H1 (cell line): ENCODE data around the gene HAPLN3. TPM values are rescaled to one million over a fixed set of nuclear protein-coding genes. Genes with fewer than 3 reads are reported as not detected.

Experiments
- CTCF ChIA-PET: fragments of 300-600 bp; sonication (Branson Sonifier 250); formaldehyde crosslinking; loops from one replicate; lab custom pipeline; 2021; ENCODE audit not compliant: partially characterized antibody; lab: Charles Lee
- POLR2A ChIA-PET: fragments of 300-600 bp; sonication (Branson Sonifier 250); formaldehyde crosslinking; loops from one replicate; lab custom pipeline; 2021; ENCODE audit warnings: inconsistent platforms; ENCODE audit not compliant: partially characterized antibody; lab: Charles Lee
- DNase-seq, 2 experiments: peaks; one replicate each; pipeline versions ENCODE4 v3.0.0 to v3.0.0-alpha.2; 2010 to 2022; ENCODE audit warnings: low spot score in 2 of 2, low read depth in 1 of 2, mixed read lengths in 1 of 2
- FAIRE-seq: peaks from 2 replicates; lab custom pipeline; 2011; peaks lifted over from hg19 to GRCh38; lab: Jason Lieb, UNC
- H2AFZ ChIP-seq: 2 replicates; pipeline ENCODE4 v1.8.1; 2012; ENCODE audit warnings: low read length, inconsistent platforms
- H2AK5ac ChIP-seq: 2 replicates; pipeline ENCODE4 v1.6.1; 2013; ENCODE audit warnings: low read depth, low read length
- H2BK120ac ChIP-seq: replicated peaks from 2 replicates; pipeline ENCODE3; 2013; ENCODE audit warnings: low read depth, low read length, inconsistent platforms
- H2BK12ac ChIP-seq: 2 replicates; pipeline ENCODE4 v1.6.1; 2013; ENCODE audit warnings: low read depth, low read length
- H2BK15ac ChIP-seq: 2 replicates; pipeline ENCODE4 v1.6.1; 2013; ENCODE audit warnings: low read length
- H2BK20ac ChIP-seq: 2 replicates; pipeline ENCODE4 v1.6.1; 2013; ENCODE audit warnings: low read length
- H2BK5ac ChIP-seq: 2 replicates; pipeline ENCODE4 v1.6.1; 2013; ENCODE audit warnings: low read depth, low read length
- H3K14ac ChIP-seq: 2 replicates; pipeline ENCODE4 v1.6.1; 2013; ENCODE audit warnings: inconsistent platforms; ENCODE audit not compliant: insufficient read length
- H3K18ac ChIP-seq: 2 replicates; pipeline ENCODE4 v1.6.1; 2013; ENCODE audit warnings: low read length; ENCODE audit errors: extremely low read depth
- H3K23ac ChIP-seq: 2 replicates; pipeline ENCODE4 v1.6.1; 2013; ENCODE audit warnings: inconsistent platforms; ENCODE audit not compliant: insufficient read length
- H3K23me2 ChIP-seq: 2 replicates; pipeline ENCODE4 v1.6.1; 2013; ENCODE audit warnings: low read depth, low read length
- H3K27ac ChIP-seq: 2 replicates; pipeline ENCODE4 v1.6.1; 2011; ENCODE audit warnings: low read depth, low read length, inconsistent platforms
- H3K27me3 ChIP-seq, 4 experiments: replicated peaks in 1 of 4; 1 replicate in 1 of 4; 2 replicates in 3 of 4; pipeline versions ENCODE4 v1.6.1 to v1.8.1; 2011 to 2013; ENCODE audit warnings: low read length in 3 of 4, mild to moderate bottlenecking in 3 of 4, inconsistent platforms in 2 of 4, mixed read lengths in 2 of 4, moderate library complexity in 1 of 4; ENCODE audit not compliant: control insufficient read depth in 3 of 4, insufficient read depth in 3 of 4; ENCODE audit errors: extremely low read depth in 1 of 4
- H3K36me3 ChIP-seq, 4 experiments: 2 replicates each; pipeline versions ENCODE4 v1.6.1 to v1.8.1; 2011 to 2013; ENCODE audit warnings: mild to moderate bottlenecking in 4 of 4, low read length in 3 of 4, moderate library complexity in 2 of 4, control low read depth in 1 of 4, inconsistent platforms in 1 of 4; ENCODE audit not compliant: insufficient read depth in 4 of 4, control insufficient read depth in 2 of 4
- H3K4ac ChIP-seq: replicated peaks from 2 replicates; pipeline ENCODE3; 2013; ENCODE audit warnings: low read length, low read depth, mixed read lengths, inconsistent platforms; ENCODE audit not compliant: insufficient read length
- H3K4me1 ChIP-seq, 4 experiments: replicated peaks in 1 of 4; 1 replicate in 1 of 4; 2 replicates in 3 of 4; pipeline versions ENCODE4 v1.6.1 to v1.8.1; 2011 to 2013; ENCODE audit warnings: low read length in 3 of 4, inconsistent platforms in 2 of 4, mixed read lengths in 1 of 4; ENCODE audit not compliant: insufficient read depth in 4 of 4, control insufficient read depth in 3 of 4
- H3K4me2 ChIP-seq, 2 experiments: 2 replicates each; pipeline versions ENCODE4 v1.6.1 to v1.8.1; 2011 to 2013; ENCODE audit warnings: low read depth in 2 of 2, low read length in 2 of 2, control low read depth in 1 of 2, inconsistent platforms in 1 of 2, mild to moderate bottlenecking in 1 of 2; ENCODE audit not compliant: insufficient read depth in 1 of 2
- H3K4me3 ChIP-seq, 4 experiments: fragments of 200-600, 300-600 bp in 1 of 4; sonication (generic), shearing (Covaris generic), sonication (Bioruptor Twin) in 1 of 4; 2 replicates each; pipeline versions ENCODE4 v1.5.1 to v1.8.1; 2011 to 2016; ENCODE audit warnings: low read length in 4 of 4, low read depth in 3 of 4, control low read depth in 2 of 4, inconsistent platforms in 2 of 4, mild to moderate bottlenecking in 2 of 4, mixed read lengths in 1 of 4, moderate library complexity in 1 of 4; ENCODE audit not compliant: insufficient read depth in 2 of 4; ENCODE audit errors: extremely low read depth in 1 of 4
- H3K56ac ChIP-seq: replicated peaks from 2 replicates; pipeline ENCODE3; 2013; ENCODE audit warnings: low read depth, mild to moderate bottlenecking, mixed read lengths, low read length, inconsistent platforms; ENCODE audit not compliant: insufficient read length
- H3K79me1 ChIP-seq: 2 replicates; pipeline ENCODE4 v1.6.1; 2013; ENCODE audit warnings: low read depth, low read length, control low read depth
- H3K79me2 ChIP-seq, 2 experiments: 2 replicates each; pipeline versions ENCODE4 v1.6.1 to v1.8.1; 2012 to 2013; ENCODE audit warnings: low read length in 2 of 2, mild to moderate bottlenecking in 2 of 2, inconsistent platforms in 1 of 2; ENCODE audit not compliant: insufficient read depth in 2 of 2, control insufficient read depth in 1 of 2
- H3K9ac ChIP-seq, 4 experiments: replicated peaks in 1 of 4; 1 replicate in 1 of 4; 2 replicates in 3 of 4; pipeline versions ENCODE4 v1.6.1 to v1.8.1; 2011 to 2013; ENCODE audit warnings: low read depth in 3 of 4, low read length in 3 of 4, control low read depth in 2 of 4, mild to moderate bottlenecking in 2 of 4, moderate library complexity in 2 of 4, inconsistent platforms in 1 of 4; ENCODE audit errors: extremely low read depth in 1 of 4
- H3K9me3 ChIP-seq, 2 experiments: 2 replicates each; pipeline versions ENCODE4 v1.6.1 to v1.8.1; 2012 to 2013; ENCODE audit warnings: mild to moderate bottlenecking in 2 of 2, moderate library complexity in 2 of 2, control low read depth in 1 of 2, inconsistent platforms in 1 of 2, low read depth in 1 of 2, low read length in 1 of 2, mixed read lengths in 1 of 2; ENCODE audit not compliant: insufficient read depth in 2 of 2
- H4K20me1 ChIP-seq, 2 experiments: replicated peaks in 1 of 2; 2 replicates each; pipeline versions ENCODE3 to v1.8.1; 2011 to 2013; ENCODE audit warnings: inconsistent platforms in 2 of 2, low read length in 2 of 2, mild to moderate bottlenecking in 1 of 2; ENCODE audit not compliant: insufficient read depth in 2 of 2, control insufficient read depth in 1 of 2
- H4K5ac ChIP-seq: 2 replicates; pipeline ENCODE4 v1.6.1; 2013; ENCODE audit warnings: low read length, low read depth, mixed read lengths, inconsistent platforms; ENCODE audit not compliant: insufficient read length
- H4K8ac ChIP-seq: 2 replicates; pipeline ENCODE4 v1.8.0; 2013; ENCODE audit warnings: mild to moderate bottlenecking, moderate library complexity, low read length, inconsistent platforms; ENCODE audit not compliant: insufficient read depth; ENCODE audit errors: extremely low read depth
- H4K91ac ChIP-seq: replicated peaks from 2 replicates; pipeline ENCODE3; 2013; ENCODE audit warnings: low read length, mixed read lengths, inconsistent platforms; ENCODE audit not compliant: insufficient read length
- CEBPB ChIP-seq: IDR thresholded peaks from 2 replicates; pipeline ENCODE4 v1.6.1; 2012; ENCODE audit warnings: low read depth, low read length
- CTCF ChIP-seq, 3 experiments: IDR thresholded peaks; 1 replicate in 2 of 3; 2 replicates in 1 of 3; pipeline versions ENCODE4 v1.5.1 to v1.6.1; 2011; ENCODE audit warnings: low read length in 3 of 3, mild to moderate bottlenecking in 3 of 3, inconsistent platforms in 2 of 3, low read depth in 1 of 3, moderate library complexity in 1 of 3; ENCODE audit not compliant: insufficient read depth in 1 of 3; ENCODE audit errors: control extremely low read depth in 1 of 3
- NANOG ChIP-seq: IDR thresholded peaks from 2 replicates; pipeline ENCODE4 v1.6.1; 2011; ENCODE audit warnings: low read length, low read depth, mild to moderate bottlenecking, inconsistent platforms; ENCODE audit not compliant: insufficient read depth, poor library complexity, severe bottlenecking
- RAD21 ChIP-seq, 2 experiments: IDR thresholded peaks in 1 of 2; conservative IDR thresholded peaks in 1 of 2; 2 replicates each; pipeline ENCODE4 v1.6.1; 2011; ENCODE audit warnings: low read depth in 2 of 2, low read length in 2 of 2, improper control_type of control experiment in 1 of 2, inconsistent platforms in 1 of 2, mild to moderate bottlenecking in 1 of 2, moderate library complexity in 1 of 2
- SRF ChIP-seq: IDR thresholded peaks from 2 replicates; pipeline ENCODE4 v1.6.1; 2011; ENCODE audit warnings: mild to moderate bottlenecking, low read depth, low read length, moderate library complexity
- WGBS, 2 experiments: shearing (Covaris generic) in 1 of 2; methylation state at CpG; one replicate each; pipeline versions ENCODE4 v1.1.6 to v1.1.7; 2013 to 2015; ENCODE audit warnings: low lambda C conversion rate in 2 of 2, mixed read lengths in 2 of 2, inconsistent platforms in 1 of 2, low coverage in 1 of 2, missing lambda C conversion rate in 1 of 2; ENCODE audit not compliant: insufficient replicate concordance in 2 of 2, insufficient coverage in 1 of 2, insufficient read length in 1 of 2; ENCODE audit errors: extremely low coverage in 1 of 2, missing lambda C conversion rate in 1 of 2; 5-methylcytosine and 5-hydroxymethylcytosine counted together
- polyA plus RNA-seq, 7 experiments: library from polyadenylated mRNA; depleted of rRNA in 3 of 7; stranded (reverse) in 5 of 7; unstranded in 2 of 7; fragments of >200 nt in 5 of 7; fragments of 200-250 nt in 2 of 7; gene quantifications; 1 replicate in 5 of 7; 2 replicates in 1 of 7; 4 replicates in 1 of 7; pipeline versions ENCODE4 v1.2.1 to v1.2.3, GENCODE V29; 2011 to 2013; ENCODE audit warnings: missing spikeins in 2 of 7, mixed read lengths in 2 of 7
- total RNA-seq: library from RNA; stranded (reverse); fragmentation: NEBNext Ultra II Directional; extraction: Animal tissue kit (Norgen Biotek cat#: 25700); gene quantifications from 2 replicates; pipeline ENCODE4 v1.2.1, GENCODE V29; 2021

Gene HAPLN3
- total and polyA plus RNA-seq, 2 of the 8 experiments (the other 6 are each of a cell fraction or from before 2014, with no cell fraction given): 76.2 to 79.7 TPM

- Histone ChIP-seq H4K20me1 (no peaks in the 10 kb centered on the region), H4K8ac (peak overlapping the region; percentile 11), H3K23ac (no peak overlapping the region), H3K4me1 (no peaks in the 10 kb centered on the region), H3K4ac (no peak overlapping the region), H3K18ac (peak overlapping the region; percentile 55; the same call in 1 of the 2 replicates), H3K79me2 (no peaks in the 10 kb centered on the region), H4K5ac (peak overlapping the region; percentile 39), H3K79me1 (no peaks in the 10 kb centered on the region), H3K27me3 (no peaks in the 10 kb centered on the region; a peak in 1 of 7 replicates), H3K4me2 (no peak overlapping the region), H2BK20ac (no peak overlapping the region), H2AFZ (peak overlapping the region; percentile 97; the same call in 1 of the 2 replicates)
- 44% methylated on average over 14 of the region's 14 CpGs; no CpG with 5 or more reads in 1 of the 2 experiments for WGBS, 2 experiments
- DNase-seq: peak; percentile 13 to 92
- POLR2A ChIA-PET: interaction anchor here (0.9 to 1.9 kb wide), 6 partner anchors 8 to 176 kb away, joined by 3 to 9 read pairs (median 4); partner anchors contain the start of genes ACAN and HAPLN3
- TF ChIP-seq SRF: no peak
- TF ChIP-seq RAD21 (IDR thresholded peaks at IDR 0.05 in 1 of 2, conservative IDR thresholded peaks at IDR 0.05 in 1 of 2; ENCODE audit: low read depth in 2 of 2, low read length in 2 of 2): peak; percentile 96
- TF ChIP-seq CEBPB: 0 out of 2 replicates have a peak, but pooled peaks have one; percentile 37
- no peak for TF ChIP-seq NANOG
- TF ChIP-seq CTCF (IDR thresholded peaks at IDR 0.05; ENCODE audit: control extremely low read depth in 1 of 3, insufficient read depth in 1 of 3, low read depth in 1 of 3, low read length in 3 of 3): peak; percentile 77 to 89 (median 79)
- TF ChIP-seq, all 59 proteins: peak for 3
- Histone ChIP-seq H3K9me3 (no peaks in the 10 kb centered on the region), H3K4me3 (no peak overlapping the region), H2BK15ac (no peak overlapping the region), H2BK5ac (no peak overlapping the region), H2BK12ac (no peak overlapping the region), H3K23me2 (no peaks in the 10 kb centered on the region; the same call in 1 of the 2 replicates), H2AK5ac (no peak overlapping the region), H4K91ac (no peak overlapping the region), H3K36me3 (no peaks in the 10 kb centered on the region), H3K27ac (no peak overlapping the region), H3K9ac (0 out of 7 replicates have a peak overlapping the region, but pooled peaks of 1 of the 4 experiments have one; percentile 33), H2BK120ac (no peak overlapping the region), H3K14ac (no peak overlapping the region), H3K56ac (no peak overlapping the region)
- peak; percentile 32 for FAIRE-seq
- CTCF ChIA-PET: interaction anchor here (0.6 to 4.3 kb wide), 46 partner anchors 9 to 358 kb away, joined by 3 to 114 read pairs (median 4); partner anchors contain the start of gene ACAN
These were observed 61.0 kb downstream of the HAPLN3 start for GRCh38 chr15:88834211-88834812.
